GM19328 (cell line): ENCODE measurements around the gene GPR108.
A peak's percentile ranks its signal among the peaks of the same experiment; 100 is the strongest.
"Not testable (repeated sequence)": the region's sequence is repeated elsewhere in the genome, so short reads cannot be mapped to it uniquely, and the experiment has no call there.

ENCODE experiments used
- ATAC-seq: cut with Tn5 transposase; IDR thresholded peaks from one replicate; pipeline ENCODE4 v1.9.1; 2021; ENCODE audit warnings: mild to moderate bottlenecking, moderate library complexity; ENCODE audit not compliant: unreplicated experiment

The GPR108 gene

GRCh38 chr19:6737284-6737872 lies at the start of gene GPR108:
Gene GPR108, minus strand, starts transcription at chr19:6737580. Its CDS starts 4 bp downstream, at chr19:6737576.
- ATAC-seq: peak; percentile 73

GRCh38 chr19:6779206-6779605 lies 41.8 kb upstream of the GPR108 start:
- ATAC-seq: no peak

GRCh38 chr19:6778386-6778785 lies 41.0 kb upstream of the GPR108 start:
- no peak for ATAC-seq

- no peak for ATAC-seq
Observed at GRCh38 chr19:6777434-6777833, 40.1 kb upstream of the GPR108 start.

- ATAC-seq: no peak
Observed at GRCh38 chr19:6776999-6777398, 39.6 kb upstream of the GPR108 start.

- not testable (repeated sequence) for ATAC-seq
Observed at GRCh38 chr19:6776045-6776444, 38.7 kb upstream of the GPR108 start.

- ATAC-seq: no peak
Observed at GRCh38 chr19:6774821-6775707, 37.7 kb upstream of the GPR108 start.

- no peak for ATAC-seq
Observed at GRCh38 chr19:6773323-6773931, 36.0 kb upstream of the GPR108 start.

GRCh38 chr19:6772866-6773322 lies 35.5 kb upstream of the GPR108 start:
- no peak for ATAC-seq

GRCh38 chr19:6772028-6772865 lies 34.9 kb upstream of the GPR108 start, which contains the start of gene VAV1:
Gene VAV1, plus strand, starts transcription at chr19:6772708. Its CDS starts 100 bp downstream, at chr19:6772808.
- ATAC-seq: no peak

- not testable (repeated sequence) for ATAC-seq
Observed at GRCh38 chr19:6771648-6772027, 34.3 kb upstream of the GPR108 start.

- ATAC-seq: no peak
Observed at GRCh38 chr19:6769006-6769619, 31.7 kb upstream of the GPR108 start.

- no peak for ATAC-seq
Observed at GRCh38 chr19:6768236-6768785, 30.9 kb upstream of the GPR108 start.

GRCh38 chr19:6767357-6768235 lies 30.2 kb upstream of the GPR108 start, which contains the start of gene SH2D3A:
Gene SH2D3A, minus strand, starts transcription at chr19:6767435. Its CDS starts 3,687 bp downstream, at chr19:6763748.
- ATAC-seq: peak; percentile 73

GRCh38 chr19:6767081-6767356 lies 29.6 kb upstream of the GPR108 start:
- ATAC-seq: peak; percentile 4

- ATAC-seq: no peak
Observed at GRCh38 chr19:6766357-6767080, 29.1 kb upstream of the GPR108 start.

- no peak for ATAC-seq
Observed at GRCh38 chr19:6765738-6766356, 28.5 kb upstream of the GPR108 start.

- not testable (repeated sequence) for ATAC-seq
Observed at GRCh38 chr19:6762253-6762797, 24.9 kb upstream of the GPR108 start.
